ENCODE data around the gene OR11H7.
"Not testable (repeated sequence)": the region's sequence is repeated elsewhere in the genome, so short reads cannot be mapped to it uniquely, and the experiment has no call there.

The OR11H7 gene

GRCh38 chr14:20228681-20229080 is at the start of gene OR11H7:
OR11H7 (plus strand) TSS chr14:20228981.
- DNase-seq: no peak

GRCh38 chr14:20179218-20179617 is 49.6 kb upstream of the OR11H7 start:
- DNase-seq: no peak

GRCh38 chr14:20179880-20180279 is 48.9 kb upstream of the OR11H7 start:
- no peak for DNase-seq

- no peak for DNase-seq
These were observed 48.3 kb upstream of the OR11H7 start for GRCh38 chr14:20180486-20180885.

GRCh38 chr14:20184181-20184580 is 44.6 kb upstream of the OR11H7 start:
- DNase-seq: no peak

GRCh38 chr14:20190596-20190995 is 38.2 kb upstream of the OR11H7 start, which contains the start of gene OR11G2:
OR11G2 (plus strand) TSS chr14:20190896; CDS start chr14:20197438, 6,542 bp downstream.
- DNase-seq: no peak

- no peak for DNase-seq
These were observed 37.4 kb upstream of the OR11H7 start for GRCh38 chr14:20191396-20191795.

- no peak for DNase-seq
These were observed 34.7 kb upstream of the OR11H7 start for GRCh38 chr14:20194101-20194500.

- DNase-seq: not testable (repeated sequence)
These were observed 33.6 kb upstream of the OR11H7 start for GRCh38 chr14:20195170-20195569.

GRCh38 chr14:20195911-20196310 is 32.9 kb upstream of the OR11H7 start:
- no peak for DNase-seq

GRCh38 chr14:20197459-20197858 is 31.3 kb upstream of the OR11H7 start:
- DNase-seq: no peak

- DNase-seq: no peak
These were observed 29.8 kb upstream of the OR11H7 start for GRCh38 chr14:20198991-20199390.

GRCh38 chr14:20204721-20205120 is 24.1 kb upstream of the OR11H7 start:
- no peak for DNase-seq

- DNase-seq: no peak
These were observed 19.2 kb upstream of the OR11H7 start for GRCh38 chr14:20209595-20209994.

GRCh38 chr14:20212406-20212805 is 16.4 kb upstream of the OR11H7 start:
- DNase-seq: not testable (repeated sequence)

- DNase-seq: no peak
These were observed 13.6 kb upstream of the OR11H7 start for GRCh38 chr14:20215196-20215595.

GRCh38 chr14:20219033-20219432 is 9.7 kb upstream of the OR11H7 start:
- DNase-seq: no peak

GRCh38 chr14:20223410-20223809 is 5.4 kb upstream of the OR11H7 start, which contains the start of gene OR11H6:
OR11H6 (plus strand) TSS chr14:20223710; CDS start chr14:20223710, 0 bp downstream.
- no peak for DNase-seq

GRCh38 chr14:20235415-20235814 is 6.6 kb downstream of the OR11H7 start:
- DNase-seq: not testable (repeated sequence)

- DNase-seq: peak in 1 of 2 experiments; percentile 1
These were observed 19.0 kb downstream of the OR11H7 start for GRCh38 chr14:20247646-20248246.

GRCh38 chr14:20262642-20263128 is 33.9 kb downstream of the OR11H7 start:
- no peak for DNase-seq

GRCh38 chr14:20264361-20264760 is 35.6 kb downstream of the OR11H7 start:
- not testable (repeated sequence) for DNase-seq

- DNase-seq: no peak
These were observed 45.3 kb downstream of the OR11H7 start for GRCh38 chr14:20274062-20274461.

- no peak for DNase-seq
These were observed 48.6 kb downstream of the OR11H7 start for GRCh38 chr14:20277409-20277808.

- DNase-seq: no peak
These were observed 49.6 kb downstream of the OR11H7 start for GRCh38 chr14:20278414-20278813.
